Activated T-helper 17 cell treated with anti-CD3 and anti-CD28 coated beads, Interleukin-2, amount 50 U/mL, for 72 hours (primary cell): Measurements from ENCODE around the gene NCK2. TPM values are rescaled to one million over a fixed set of nuclear protein-coding genes. Genes with fewer than 3 reads are reported as not detected.
"Not testable (repeated sequence)": the region's sequence is repeated elsewhere in the genome, so short reads cannot be mapped to it uniquely, and the experiment has no call there.

Source experiments
- ATAC-seq: fragments of 150-1000 bp; cut with Tn5 transposase; replicated peaks from 2 replicates; pipeline ENCODE4 v1.10.0; 2021; ENCODE audit warnings: mild to moderate bottlenecking, moderate library complexity
- H3K27ac Mint-ChIP-seq: one replicate; pipeline ENCODE4 v1.8.0; 2022; ENCODE audit warnings: mixed read lengths
- H3K27me3 Mint-ChIP-seq: one replicate; pipeline ENCODE4 v1.8.0; 2022; ENCODE audit warnings: mixed read lengths
- H3K36me3 Mint-ChIP-seq: one replicate; pipeline ENCODE4 v1.8.0; 2022; ENCODE audit warnings: low read depth, mild to moderate bottlenecking, mixed read lengths
- H3K4me1 Mint-ChIP-seq: one replicate; pipeline ENCODE4 v1.8.0; 2022; ENCODE audit warnings: mixed read lengths
- H3K4me3 Mint-ChIP-seq: one replicate; pipeline ENCODE4 v1.8.0; 2022; ENCODE audit warnings: mild to moderate bottlenecking, mixed read lengths
- H3K9me3 Mint-ChIP-seq: one replicate; pipeline ENCODE4 v1.8.0; 2022; ENCODE audit warnings: mixed read lengths
- total RNA-seq, 2 donors: library from RNA; stranded (reverse); gene quantifications; one replicate each; pipeline ENCODE4 v1.2.3, GENCODE V29; 2022

NCK2 gene
- total RNA-seq, 2 donors from 2014 or later: 75.4 to 85.4 TPM

- Mint-ChIP-seq H3K27me3 (no peaks in the 10 kb centered on the region), H3K36me3 (peaks cover 100% of the 10 kb centered on the region), H3K9me3 (peaks cover 3% of the 10 kb centered on the region), H3K4me3 (no peak overlapping the region), H3K4me1 (peaks cover 51% of the 10 kb centered on the region), H3K27ac (peak overlapping the region; percentile 15)
- ATAC-seq: no peak
These were observed 146.1 kb downstream of the NCK2 start for GRCh38 chr2:105890856-105891255.

GRCh38 chr2:105893011-105893995 is 148.6 kb downstream of the NCK2 start:
- Mint-ChIP-seq H3K27me3 (no peaks in the 10 kb centered on the region), H3K27ac (no peak overlapping the region), H3K4me3 (no peak overlapping the region), H3K4me1 (peaks cover 28% of the 10 kb centered on the region), H3K9me3 (no peaks in the 10 kb centered on the region), H3K36me3 (peaks cover 87% of the 10 kb centered on the region)
- ATAC-seq: no peak

GRCh38 chr2:105894327-105894944 is 149.7 kb downstream of the NCK2 start:
- Mint-ChIP-seq H3K36me3 (peaks cover 86% of the 10 kb centered on the region), H3K9me3 (peaks cover 4% of the 10 kb centered on the region), H3K27ac (peak overlapping the region; percentile 79), H3K27me3 (no peaks in the 10 kb centered on the region), H3K4me1 (peaks cover 29% of the 10 kb centered on the region), H3K4me3 (no peak overlapping the region)
- ATAC-seq: no peak

GRCh38 chr2:105895990-105896764 is 151.5 kb downstream of the NCK2 start:
- Mint-ChIP-seq H3K27me3 (no peaks in the 10 kb centered on the region), H3K36me3 (peaks cover 75% of the 10 kb centered on the region), H3K4me1 (peaks cover 19% of the 10 kb centered on the region), H3K27ac (no peak overlapping the region), H3K4me3 (no peak overlapping the region), H3K9me3 (peaks cover 4% of the 10 kb centered on the region)
- peak; percentile 57 for ATAC-seq

- peaks cover 4% of the 10 kb centered on the region for H3K9me3 Mint-ChIP-seq
- H3K36me3 Mint-ChIP-seq: peaks cover 69% of the 10 kb centered on the region
- no peak for ATAC-seq
- no peaks in the 10 kb centered on the region for H3K27me3 Mint-ChIP-seq
- H3K4me3 Mint-ChIP-seq: no peak overlapping the region
- H3K27ac Mint-ChIP-seq: no peak overlapping the region
- H3K4me1 Mint-ChIP-seq: peaks cover 17% of the 10 kb centered on the region
These were observed 152.1 kb downstream of the NCK2 start for GRCh38 chr2:105896765-105897163.

GRCh38 chr2:105897694-105898093 is 153.0 kb downstream of the NCK2 start:
- H3K9me3 Mint-ChIP-seq, H3K27ac Mint-ChIP-seq, H3K27me3 Mint-ChIP-seq, H3K4me3 Mint-ChIP-seq, ATAC-seq: not testable (repeated sequence)
- Mint-ChIP-seq H3K4me1 (peaks cover 22% of the 10 kb centered on the region), H3K36me3 (peaks cover 60% of the 10 kb centered on the region)

- Mint-ChIP-seq H3K4me3 (no peak overlapping the region), H3K9me3 (peaks cover 7% of the 10 kb centered on the region), H3K36me3 (peaks cover 18% of the 10 kb centered on the region), H3K4me1 (peaks cover 33% of the 10 kb centered on the region), H3K27me3 (no peaks in the 10 kb centered on the region), H3K27ac (no peak overlapping the region)
- no peak for ATAC-seq
These were observed 158.5 kb downstream of the NCK2 start for GRCh38 chr2:105903051-105903674.

GRCh38 chr2:105904938-105905337 is 160.2 kb downstream of the NCK2 start:
- peaks cover 2% of the 10 kb centered on the region for H3K36me3 Mint-ChIP-seq
- H3K9me3 Mint-ChIP-seq: peaks cover 4% of the 10 kb centered on the region
- peak; percentile 90 for ATAC-seq
- peaks cover 32% of the 10 kb centered on the region for H3K4me1 Mint-ChIP-seq
- no peaks in the 10 kb centered on the region for H3K27me3 Mint-ChIP-seq
- peak overlapping the region; percentile 14 for H3K4me3 Mint-ChIP-seq
- H3K27ac Mint-ChIP-seq: no peak overlapping the region

GRCh38 chr2:105906481-105906880 is 161.8 kb downstream of the NCK2 start:
- Mint-ChIP-seq H3K4me1 (peaks cover 35% of the 10 kb centered on the region), H3K36me3 (no peaks in the 10 kb centered on the region), H3K27me3 (no peaks in the 10 kb centered on the region), H3K4me3 (no peak overlapping the region), H3K9me3 (peaks cover 7% of the 10 kb centered on the region), H3K27ac (no peak overlapping the region)
- ATAC-seq: no peak

GRCh38 chr2:105907184-105907583 is 162.5 kb downstream of the NCK2 start:
- peaks cover 41% of the 10 kb centered on the region for H3K4me1 Mint-ChIP-seq

GRCh38 chr2:105909215-105909614 is 164.5 kb downstream of the NCK2 start:
- ATAC-seq: no peak
- peak overlapping the region; percentile 40 for H3K27ac Mint-ChIP-seq
- H3K27me3 Mint-ChIP-seq: no peaks in the 10 kb centered on the region
- H3K36me3 Mint-ChIP-seq: no peaks in the 10 kb centered on the region
- peaks cover 6% of the 10 kb centered on the region for H3K9me3 Mint-ChIP-seq
- no peak overlapping the region for H3K4me3 Mint-ChIP-seq
- peaks cover 40% of the 10 kb centered on the region for H3K4me1 Mint-ChIP-seq

More at GRCh38 chr2:105907184-105907583, 162.5 kb downstream of the NCK2 start:
- H3K27ac Mint-ChIP-seq: no peak overlapping the region
- no peak for ATAC-seq
- no peak overlapping the region for H3K4me3 Mint-ChIP-seq
- peaks cover 8% of the 10 kb centered on the region for H3K9me3 Mint-ChIP-seq
- no peaks in the 10 kb centered on the region for H3K36me3 Mint-ChIP-seq
- no peaks in the 10 kb centered on the region for H3K27me3 Mint-ChIP-seq

- H3K4me3 Mint-ChIP-seq: no peak overlapping the region
- no peaks in the 10 kb centered on the region for H3K27me3 Mint-ChIP-seq
- H3K36me3 Mint-ChIP-seq: no peaks in the 10 kb centered on the region
- peaks cover 19% of the 10 kb centered on the region for H3K9me3 Mint-ChIP-seq
- no peak overlapping the region for H3K27ac Mint-ChIP-seq
- peaks cover 39% of the 10 kb centered on the region for H3K4me1 Mint-ChIP-seq
- no peak for ATAC-seq
These were observed 166.0 kb downstream of the NCK2 start for GRCh38 chr2:105910497-105911238.

- ATAC-seq: no peak
- peak overlapping the region; percentile 56 for H3K27ac Mint-ChIP-seq
- peaks cover 33% of the 10 kb centered on the region for H3K4me1 Mint-ChIP-seq
These were observed 166.7 kb downstream of the NCK2 start for GRCh38 chr2:105911425-105911824.

More at GRCh38 chr2:105911425-105911824, 166.7 kb downstream of the NCK2 start:
- no peaks in the 10 kb centered on the region for H3K36me3 Mint-ChIP-seq
- H3K27me3 Mint-ChIP-seq: no peaks in the 10 kb centered on the region
- peaks cover 19% of the 10 kb centered on the region for H3K9me3 Mint-ChIP-seq
- H3K4me3 Mint-ChIP-seq: no peak overlapping the region
